Gastroesophageal sphincter (tissue), 3 donors: ENCODE data around the gene UBE2J1.

Experiments
- CTCF ChIP-seq, 4 experiments: fragments of 200-600 bp in 2 of 4; fragments of 450-650 bp in 2 of 4; sonication (generic) in 1 of 4; IDR thresholded peaks; one replicate each; pipeline ENCODE4 v1.5.1; 2017 to 2019; ENCODE audit warnings: antibody characterized with exemption in 4 of 4, mild to moderate bottlenecking in 2 of 4, moderate library complexity in 2 of 4
- POLR2AphosphoS5 ChIP-seq: sonication (generic); formaldehyde crosslinking; IDR thresholded peaks from one replicate; pipeline ENCODE4 v1.6.1; 2017; ENCODE audit warnings: antibody characterized with exemption

DNA sequence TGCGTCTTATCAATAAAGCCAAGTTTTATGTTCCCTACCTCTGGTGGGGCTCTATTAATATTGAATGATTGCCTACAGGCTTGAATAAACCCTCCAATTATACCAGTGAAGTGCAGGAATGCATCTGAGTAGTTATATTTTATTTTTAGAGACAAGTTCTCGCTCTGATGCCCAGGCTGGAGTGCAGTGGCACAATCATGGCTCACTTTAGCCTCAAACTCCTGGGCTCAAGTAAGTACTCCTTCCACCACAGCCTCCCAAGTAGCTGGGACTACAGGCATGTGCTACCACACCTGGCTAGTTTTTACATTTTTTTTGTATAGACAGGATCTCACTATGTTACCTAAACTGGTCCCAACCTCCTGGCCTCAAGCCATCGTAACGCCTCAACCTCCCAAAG is 26.1 kb upstream of the UBE2J1 start:
- TF ChIP-seq CTCF (IDR thresholded peaks at IDR 0.05) (no peak), POLR2AphosphoS5 (no peak)
